ENCODE measurements around the gene CRYBB3. TPM values are rescaled to one million over a fixed set of nuclear protein-coding genes. Genes with fewer than 3 reads are reported as not detected.

CRYBB3 gene
- total RNA-seq, 4 donors from 2014 or later = 2.3 TPM; not detected in 3

- TF ChIP-seq POLR2A (IDR thresholded peaks at IDR 0.05) = no peak
- peak in 4 of 6 experiments; percentile 8 to 58 (median 56) for TF ChIP-seq CTCF (IDR thresholded peaks at IDR 0.05)
- Histone ChIP-seq H3K9me3 (no peaks in the 10 kb centered on the region), H3K4me1 (no peaks in the 10 kb centered on the region), H3K36me3 (peaks cover 0 to 58% (median 0%) of the 10 kb centered on the region in 3 donors), H3K4me3 (no peak overlapping the region), H3K27ac (no peak overlapping the region), H3K27me3 (no peaks in the 10 kb centered on the region)
- DNase-seq = no peak
These were observed 27.5 kb upstream of the CRYBB3 start for GRCh38 chr22:25172153-25172552.

- H3K36me3 ChIP-seq = peaks cover 0 to 78% (median 0%) of the 10 kb centered on the region in 3 donors
- H3K9me3 ChIP-seq = no peaks in the 10 kb centered on the region
- TF ChIP-seq POLR2A (IDR thresholded peaks at IDR 0.05) (no peak), CTCF (IDR thresholded peaks at IDR 0.05) (no peak)
- H3K27ac ChIP-seq = no peak overlapping the region
- H3K27me3 ChIP-seq = no peaks in the 10 kb centered on the region
- no peak for DNase-seq
- H3K4me3 ChIP-seq = no peak overlapping the region
- H3K4me1 ChIP-seq = no peaks in the 10 kb centered on the region
These were observed 25.3 kb upstream of the CRYBB3 start for GRCh38 chr22:25174156-25174887.

GRCh38 chr22:25174888-25175411, 24.7 kb upstream of the CRYBB3 start:
- H3K36me3 ChIP-seq = peaks cover 0 to 83% (median 0%) of the 10 kb centered on the region in 3 donors
- DNase-seq = no peak
- peaks cover 0 to 4% (median 0%) of the 10 kb centered on the region in 4 donors for H3K9me3 ChIP-seq
- H3K4me1 ChIP-seq = no peaks in the 10 kb centered on the region
- no peak overlapping the region for H3K27ac ChIP-seq
- TF ChIP-seq POLR2A (IDR thresholded peaks at IDR 0.05) = no peak
- TF ChIP-seq CTCF (IDR thresholded peaks at IDR 0.05) = no peak
- no peak overlapping the region for H3K4me3 ChIP-seq
- no peaks in the 10 kb centered on the region for H3K27me3 ChIP-seq

GRCh38 chr22:25176175-25176574, 23.5 kb upstream of the CRYBB3 start:
- H3K4me3 ChIP-seq = no peak overlapping the region
- H3K27ac ChIP-seq = no peak overlapping the region
- H3K4me1 ChIP-seq = no peaks in the 10 kb centered on the region
- peaks cover 0 to 83% (median 0%) of the 10 kb centered on the region in 3 donors for H3K36me3 ChIP-seq
- no peaks in the 10 kb centered on the region for H3K27me3 ChIP-seq
- TF ChIP-seq POLR2A (IDR thresholded peaks at IDR 0.05) = no peak
- TF ChIP-seq CTCF (IDR thresholded peaks at IDR 0.05) = no peak
- no peak for DNase-seq
- peaks cover 0 to 4% (median 0%) of the 10 kb centered on the region in 4 donors for H3K9me3 ChIP-seq

GRCh38 chr22:25176799-25177198, 22.9 kb upstream of the CRYBB3 start:
- no peak for TF ChIP-seq POLR2A (IDR thresholded peaks at IDR 0.05)
- TF ChIP-seq CTCF (IDR thresholded peaks at IDR 0.05) = no peak
- Histone ChIP-seq H3K27ac (no peak overlapping the region), H3K27me3 (no peaks in the 10 kb centered on the region), H3K36me3 (peaks cover 0 to 82% (median 0%) of the 10 kb centered on the region in 3 donors), H3K4me1 (no peaks in the 10 kb centered on the region), H3K9me3 (peaks cover 0 to 4% (median 0%) of the 10 kb centered on the region in 4 donors), H3K4me3 (no peak overlapping the region)
- DNase-seq = no peak
